Hepatocyte (in vitro differentiated cells): ENCODE data around the gene DDX54. TPM values are rescaled to one million over a fixed set of nuclear protein-coding genes. Genes with fewer than 3 reads are reported as not detected.

Experiments
- DNase-seq: peaks from one replicate; pipeline ENCODE4 v3.0.0-alpha.2; 2016; ENCODE audit warnings: low spot score
- H2AFZ ChIP-seq: fragments of 200-600 bp; sonication (generic); 2 replicates; pipeline ENCODE4 v1.6.0; 2016; ENCODE audit warnings: antibody characterized with exemption, mild to moderate bottlenecking
- H3K27ac ChIP-seq: fragments of 200-600 bp; sonication (generic); 2 replicates; pipeline ENCODE4 v1.5.1; 2016; ENCODE audit warnings: mild to moderate bottlenecking
- H3K27me3 ChIP-seq: fragments of 200-600 bp; sonication (generic); 2 replicates; pipeline ENCODE4 v1.6.1; 2016
- H3K36me3 ChIP-seq: fragments of 200-600 bp; sonication (generic); replicated peaks from 2 replicates; pipeline ENCODE4 v1.5.1; 2016; ENCODE audit warnings: low read depth; ENCODE audit not compliant: insufficient read depth
- H3K4me1 ChIP-seq: fragments of 200-600 bp; sonication (generic); 2 replicates; pipeline ENCODE4 v1.5.1; 2016; ENCODE audit warnings: mild to moderate bottlenecking, moderate library complexity; ENCODE audit not compliant: insufficient read depth
- H3K4me2 ChIP-seq: fragments of 200-600 bp; sonication (generic); 2 replicates; pipeline ENCODE4 v1.6.0; 2016
- H3K4me3 ChIP-seq: fragments of 200-600 bp; sonication (generic); 2 replicates; pipeline ENCODE4 v1.5.1; 2016; ENCODE audit warnings: mild to moderate bottlenecking
- H3K79me2 ChIP-seq: fragments of 200-600 bp; sonication (generic); 2 replicates; pipeline ENCODE4 v1.6.0; 2017; ENCODE audit warnings: mild to moderate bottlenecking
- H3K9me2 ChIP-seq: fragments of 200-600 bp; sonication (generic); replicated peaks from 2 replicates; pipeline ENCODE4 v1.6.0; 2017; ENCODE audit warnings: mild to moderate bottlenecking; ENCODE audit not compliant: insufficient read depth
- H3K9me3 ChIP-seq: fragments of 200-600 bp; sonication (generic); 2 replicates; pipeline ENCODE4 v1.5.1; 2016; ENCODE audit warnings: low read depth, mild to moderate bottlenecking
- H4K20me1 ChIP-seq: fragments of 200-600 bp; sonication (generic); 2 replicates; pipeline ENCODE4 v1.6.0; 2016; ENCODE audit warnings: mild to moderate bottlenecking; ENCODE audit not compliant: insufficient read depth, poor library complexity, severe bottlenecking
- EZH2 ChIP-seq: fragments of 200-600 bp; sonication (generic); IDR thresholded peaks from 2 replicates; pipeline ENCODE4 v1.6.1; 2016; ENCODE audit warnings: antibody characterized with exemption, mild to moderate bottlenecking, borderline replicate concordance
- EZH2phosphoT487 ChIP-seq: fragments of 200-600 bp; sonication (generic); IDR thresholded peaks from one replicate; pipeline ENCODE4 v1.6.1; 2018; ENCODE audit warnings: antibody characterized with exemption, mild to moderate bottlenecking, low read depth, moderate library complexity; ENCODE audit not compliant: unreplicated experiment, severe bottlenecking
- whole genome bisulfite sequencing: methylation state at CpG from one replicate; pipeline ENCODE4 v1.1.6; 2016; ENCODE audit warnings: low lambda C conversion rate; ENCODE audit errors: missing lambda C conversion rate; 5-methylcytosine and 5-hydroxymethylcytosine counted together
- polyA plus RNA-seq: library from polyadenylated mRNA; unstranded; fragments of >200 nt; fragmentation: Nextera tagmentation; extraction: Ambion mirVana; gene quantifications from 2 replicates; pipeline ENCODE4 v1.2.1, GENCODE V29; 2016
- total RNA-seq: library from RNA; depleted of rRNA; stranded (reverse); fragments of >200 nt; gene quantifications from 2 replicates; pipeline ENCODE4 v1.2.3, GENCODE V29; 2014
- TF ChIP-seq, protein P1 (sequence below): fragments of 200-600 bp; sonication (generic); IDR thresholded peaks from 2 replicates; pipeline ENCODE4 v1.5.1; 2016; ENCODE audit warnings: antibody characterized with exemption, mild to moderate bottlenecking; ENCODE audit not compliant: poor library complexity

Gene DDX54
- total and polyA plus RNA-seq, 2 experiments from 2014 or later = 37.8 to 52.6 TPM

DNA sequence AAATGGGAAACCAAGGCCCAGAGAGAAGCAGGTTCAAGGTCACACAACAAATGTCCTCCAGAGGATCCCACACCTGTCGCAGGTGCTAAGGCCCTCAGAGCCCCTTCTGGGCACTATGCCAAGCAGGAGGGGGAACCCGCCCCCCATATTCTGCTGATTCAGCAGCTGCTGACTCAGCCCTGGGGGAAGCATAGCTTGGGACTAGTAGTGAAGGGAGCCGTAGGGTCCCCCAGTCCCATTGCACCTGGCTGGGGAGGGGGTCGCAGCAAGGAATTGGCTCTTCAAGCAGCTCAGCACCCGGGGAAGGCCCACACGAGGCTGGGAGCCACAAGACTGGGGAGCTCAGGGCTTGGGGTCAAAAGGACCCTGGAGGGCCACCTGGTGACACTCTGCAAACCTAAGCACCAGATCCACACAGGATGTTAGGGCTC is 50.7 kb downstream of the DDX54 start:
- H3K79me2 ChIP-seq = no peaks in the 10 kb centered on the region
- WGBS = 79% methylated on average over 4 of the region's 6 CpGs
- H3K4me3 ChIP-seq = no peak overlapping the region
- H3K27ac ChIP-seq = no peak overlapping the region
- no peaks in the 10 kb centered on the region for H3K9me3 ChIP-seq
- DNase-seq = no peak
- H3K36me3 ChIP-seq = no peaks in the 10 kb centered on the region
- H4K20me1 ChIP-seq = no peaks in the 10 kb centered on the region
- no peaks in the 10 kb centered on the region for H3K4me1 ChIP-seq
- no peak for TF ChIP-seq EZH2phosphoT487
- TF ChIP-seq, protein P1, sequence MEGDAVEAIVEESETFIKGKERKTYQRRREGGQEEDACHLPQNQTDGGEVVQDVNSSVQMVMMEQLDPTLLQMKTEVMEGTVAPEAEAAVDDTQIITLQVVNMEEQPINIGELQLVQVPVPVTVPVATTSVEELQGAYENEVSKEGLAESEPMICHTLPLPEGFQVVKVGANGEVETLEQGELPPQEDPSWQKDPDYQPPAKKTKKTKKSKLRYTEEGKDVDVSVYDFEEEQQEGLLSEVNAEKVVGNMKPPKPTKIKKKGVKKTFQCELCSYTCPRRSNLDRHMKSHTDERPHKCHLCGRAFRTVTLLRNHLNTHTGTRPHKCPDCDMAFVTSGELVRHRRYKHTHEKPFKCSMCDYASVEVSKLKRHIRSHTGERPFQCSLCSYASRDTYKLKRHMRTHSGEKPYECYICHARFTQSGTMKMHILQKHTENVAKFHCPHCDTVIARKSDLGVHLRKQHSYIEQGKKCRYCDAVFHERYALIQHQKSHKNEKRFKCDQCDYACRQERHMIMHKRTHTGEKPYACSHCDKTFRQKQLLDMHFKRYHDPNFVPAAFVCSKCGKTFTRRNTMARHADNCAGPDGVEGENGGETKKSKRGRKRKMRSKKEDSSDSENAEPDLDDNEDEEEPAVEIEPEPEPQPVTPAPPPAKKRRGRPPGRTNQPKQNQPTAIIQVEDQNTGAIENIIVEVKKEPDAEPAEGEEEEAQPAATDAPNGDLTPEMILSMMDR = no peak
- TF ChIP-seq EZH2 = no peak
- no peak overlapping the region for H3K4me2 ChIP-seq
- no peak overlapping the region for H2AFZ ChIP-seq
- peaks cover 33% of the 10 kb centered on the region for H3K27me3 ChIP-seq
- no peaks in the 10 kb centered on the region for H3K9me2 ChIP-seq

DNA sequence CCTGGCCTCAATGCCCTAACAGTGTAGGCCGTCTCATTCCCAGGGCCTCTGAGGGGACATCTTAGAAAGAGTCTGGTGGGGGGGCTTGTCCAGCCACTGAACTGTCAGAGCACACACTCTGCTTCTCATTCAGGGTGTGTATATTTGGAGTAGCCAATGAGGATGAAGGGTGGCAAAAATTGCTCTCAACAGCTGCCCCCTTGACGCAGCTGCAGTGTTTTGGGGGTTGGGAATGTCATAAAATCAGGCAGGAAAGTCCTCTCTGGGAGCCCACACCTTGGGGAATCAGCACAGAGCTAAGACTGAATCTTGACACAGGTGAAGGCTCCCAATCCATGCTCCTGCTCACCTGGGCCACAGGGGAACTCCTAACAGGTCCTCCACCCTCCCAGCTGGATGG is 51.2 kb downstream of the DDX54 start:
- Histone ChIP-seq H3K9me3 (no peaks in the 10 kb centered on the region), H4K20me1 (no peaks in the 10 kb centered on the region), H3K27me3 (peaks cover 33% of the 10 kb centered on the region), H3K4me2 (no peak overlapping the region), H3K79me2 (no peaks in the 10 kb centered on the region), H3K4me3 (no peak overlapping the region), H3K27ac (no peak overlapping the region), H2AFZ (no peak overlapping the region), H3K36me3 (no peaks in the 10 kb centered on the region), H3K4me1 (no peaks in the 10 kb centered on the region), H3K9me2 (no peaks in the 10 kb centered on the region)
- TF ChIP-seq, protein P1 = no peak
- WGBS = 75% methylated on average over 2 of the region's 2 CpGs
- DNase-seq = no peak

DNA sequence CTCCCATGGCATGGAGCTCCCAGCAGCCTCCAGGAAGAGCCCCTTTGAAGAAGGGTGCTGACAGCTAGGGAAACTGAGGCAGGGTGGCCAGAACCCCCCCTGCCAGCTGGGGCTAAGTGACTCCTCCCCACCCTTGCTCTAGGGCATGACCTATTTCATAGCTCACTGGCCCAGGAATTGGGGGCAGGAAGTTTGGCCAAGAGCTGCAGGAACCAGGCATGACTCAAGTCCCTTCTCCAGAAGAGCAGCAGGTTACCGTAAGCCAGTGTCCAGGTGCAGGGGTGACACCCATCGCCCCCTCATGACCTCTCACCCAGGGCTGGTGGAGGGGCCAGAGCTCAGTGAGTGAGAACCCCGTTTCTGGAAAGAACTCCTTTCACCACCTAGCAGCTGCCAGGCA is 51.6 kb downstream of the DDX54 start:
- no peak overlapping the region for H3K4me2 ChIP-seq
- H3K27me3 ChIP-seq = peaks cover 33% of the 10 kb centered on the region
- H3K36me3 ChIP-seq = no peaks in the 10 kb centered on the region
- H4K20me1 ChIP-seq = no peaks in the 10 kb centered on the region
- no peaks in the 10 kb centered on the region for H3K9me2 ChIP-seq
- H2AFZ ChIP-seq = no peak overlapping the region
- H3K9me3 ChIP-seq = no peaks in the 10 kb centered on the region
- 88% methylated on average over 3 of the region's 3 CpGs for WGBS
- no peak overlapping the region for H3K4me3 ChIP-seq
- no peaks in the 10 kb centered on the region for H3K79me2 ChIP-seq
- DNase-seq = no peak
- H3K27ac ChIP-seq = no peak overlapping the region
- no peaks in the 10 kb centered on the region for H3K4me1 ChIP-seq
- no peak for TF ChIP-seq EZH2phosphoT487
- TF ChIP-seq EZH2 = no peak
- TF ChIP-seq, protein P1 = no peak

DNA sequence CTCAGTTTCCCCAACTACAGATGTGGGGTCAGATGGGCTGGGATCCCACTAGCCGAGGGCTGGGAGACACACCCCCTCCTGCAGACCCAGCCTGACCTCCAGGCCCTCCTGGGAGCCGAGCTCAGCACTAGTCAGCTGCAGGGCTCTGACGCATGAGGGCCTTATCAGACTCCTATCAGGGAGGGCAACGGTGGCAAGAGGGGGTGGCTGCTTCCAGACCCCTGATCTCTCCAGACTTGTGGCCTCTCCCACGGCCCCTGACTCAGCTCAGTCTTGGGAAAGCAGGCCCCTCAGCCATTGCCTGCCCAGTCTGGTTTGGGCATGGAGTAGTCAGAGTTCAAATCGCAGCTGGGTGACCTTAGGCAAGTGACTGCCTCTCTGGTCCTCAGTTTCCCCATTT is 52.2 kb downstream of the DDX54 start:
- Histone ChIP-seq H3K79me2 (no peaks in the 10 kb centered on the region), H3K27me3 (peaks cover 33% of the 10 kb centered on the region), H3K4me1 (no peaks in the 10 kb centered on the region), H3K4me2 (no peak overlapping the region), H3K27ac (no peak overlapping the region), H3K9me3 (no peaks in the 10 kb centered on the region), H3K4me3 (no peak overlapping the region), H4K20me1 (no peaks in the 10 kb centered on the region), H3K9me2 (no peaks in the 10 kb centered on the region), H2AFZ (no peak overlapping the region), H3K36me3 (no peaks in the 10 kb centered on the region)
- TF ChIP-seq, protein P1 = no peak
- no peak for TF ChIP-seq EZH2
- TF ChIP-seq EZH2phosphoT487 = no peak
- DNase-seq = no peak
- 41% methylated on average over 6 of the region's 6 CpGs for WGBS
